Lower leg skin (tissue), 4 donors: Measurements from ENCODE around the gene NEDD8. TPM values are rescaled to one million over a fixed set of nuclear protein-coding genes. Genes with fewer than 3 reads are reported as not detected.

Source experiments
- DNase-seq, 2 donors: peaks; one replicate each; pipeline ENCODE4 v3.0.0-alpha.2; 2019; ENCODE audit warnings: low spot score in 2 of 2
- H3K4me3 ChIP-seq: fragments of 200-600 bp; sonication (generic); 2 replicates; pipeline ENCODE4 v1.5.1; 2017; ENCODE audit warnings: mild to moderate bottlenecking, low read depth; ENCODE audit not compliant: poor library complexity, severe bottlenecking
- CTCF ChIP-seq, 3 donors: fragments of 450-650 bp; IDR thresholded peaks; one replicate each; pipeline ENCODE4 v1.5.1; 2016; ENCODE audit warnings: antibody characterized with exemption in 3 of 3, mild to moderate bottlenecking in 3 of 3, moderate library complexity in 2 of 3
- POLR2A ChIP-seq, 2 donors: fragments of 450-650 bp; IDR thresholded peaks; one replicate each; pipeline ENCODE4 v1.6.1; 2016 to 2017; ENCODE audit warnings: antibody characterized with exemption in 2 of 2, mild to moderate bottlenecking in 1 of 2, moderate library complexity in 1 of 2
- WGBS, 2 donors: methylation state at CpG; one replicate each; pipeline ENCODE4 v1.1.5; 2018; 5-methylcytosine and 5-hydroxymethylcytosine counted together
- intact Hi-C: fragments of 100-400 bp; cut with DNase I; formaldehyde crosslinking; loops from one replicate; pipeline ENCODE4 v1.15.0; 2023; ENCODE audit warnings: low total_unique reads
- total RNA-seq, 4 donors: library from RNA; depleted of rRNA; stranded (reverse); fragments of >200 nt; gene quantifications; one replicate each; pipeline ENCODE4 v1.1.0, GENCODE V29; 2016

NEDD8 gene
- total RNA-seq, 4 donors from 2014 or later: 68.0 to 153 (median 107) TPM

- TF ChIP-seq POLR2A (IDR thresholded peaks at IDR 0.05) (no peak), CTCF (IDR thresholded peaks at IDR 0.05) (no peak)
- no peak within 1 kb of the TSS for H3K4me3 ChIP-seq
- WGBS, 2 donors: 79 to 89% methylated on average over 11 to 12 of the region's 14 CpGs
- intact Hi-C loops: no loop called here
- DNase-seq: no peak
These were observed 30.9 kb upstream of the NEDD8 start, which contains the start of gene TGM1 for GRCh38 chr14:24262821-24263733. TSS of gene TGM1 (minus strand) at chr14:24263177. CDS start at chr14:24262352, 825 bp downstream.

- DNase-seq: no peak
These were observed 29.8 kb upstream of the NEDD8 start for GRCh38 chr14:24261969-24262327.

GRCh38 chr14:24261256-24261968 lies 29.2 kb upstream of the NEDD8 start:
- DNase-seq: no peak
- H3K4me3 ChIP-seq: no peak overlapping the region
- intact Hi-C loops: no loop called here
- WGBS, 2 donors: 91 to 92% methylated on average over 20 of the region's 20 CpGs
- TF ChIP-seq POLR2A (IDR thresholded peaks at IDR 0.05): no peak
- peak in 1 of 3 donors; percentile 23 for TF ChIP-seq CTCF (IDR thresholded peaks at IDR 0.05)

More at GRCh38 chr14:24261969-24262327, 29.8 kb upstream of the NEDD8 start:
- intact Hi-C loops: no loop called here
- 90 to 92% methylated on average over 2 to 19 of the region's 19 CpGs for WGBS, 2 donors
- H3K4me3 ChIP-seq: no peak overlapping the region
- TF ChIP-seq CTCF (IDR thresholded peaks at IDR 0.05): no peak
- no peak for TF ChIP-seq POLR2A (IDR thresholded peaks at IDR 0.05)

- no peak overlapping the region for H3K4me3 ChIP-seq
These were observed 28.6 kb upstream of the NEDD8 start for GRCh38 chr14:24260780-24261157.

More at GRCh38 chr14:24260780-24261157, 28.6 kb upstream of the NEDD8 start:
- no peak for DNase-seq
- no peak for TF ChIP-seq CTCF (IDR thresholded peaks at IDR 0.05)
- no peak for TF ChIP-seq POLR2A (IDR thresholded peaks at IDR 0.05)
- 57 to 64% methylated on average over 4 of the region's 4 CpGs for WGBS, 2 donors
- intact Hi-C loops: no loop called here
